GM13976 (cell line): Measurements from ENCODE around the gene ETV1.

ENCODE experiments used
- DNase-seq: peaks from one replicate; pipeline ENCODE4 v3.0.0; 2012; ENCODE audit warnings: low spot score
- CTCF ChIP-seq: IDR thresholded peaks from 2 replicates; pipeline ENCODE4 v1.5.1; 2012; ENCODE audit warnings: borderline replicate concordance, mild to moderate bottlenecking; ENCODE audit not compliant: insufficient read depth; ENCODE audit errors: extremely low read depth, missing control alignments, control extremely low read depth
- in situ Hi-C: fragments of 300-500 bp; cut with MboI; formaldehyde crosslinking; loops from one replicate; pipeline ENCODE4 v1.12.0; 2022; ENCODE audit warnings: low sequenced_read_pairs, mixed read lengths, inconsistent platforms; ENCODE audit not compliant: unreplicated experiment

The ETV1 gene

DNA sequence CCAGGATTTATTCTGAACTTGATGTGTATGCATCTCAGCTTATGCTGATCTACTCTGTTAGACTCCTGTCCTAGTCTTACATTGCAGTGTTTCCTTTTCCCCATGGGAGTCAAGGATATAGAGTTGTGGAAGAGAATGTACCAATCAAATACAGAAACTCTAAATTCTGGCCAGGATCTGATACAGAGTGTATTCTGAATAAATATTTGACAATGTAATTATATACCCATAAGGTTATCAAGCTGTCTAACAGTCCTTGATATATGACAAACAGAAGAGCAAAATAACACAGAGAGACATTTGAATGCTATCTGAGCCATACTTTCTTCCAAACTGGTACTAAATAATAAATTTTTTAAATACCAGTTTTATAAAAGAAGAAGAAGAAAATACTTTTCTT is 116.8 kb downstream of the ETV1 start:
- in situ Hi-C loops: no loop called here
- TF ChIP-seq CTCF: no peak
- no peak for DNase-seq

- no peak for DNase-seq
- in situ Hi-C loops: no loop called here
- no peak for TF ChIP-seq CTCF
These were observed 118.5 kb downstream of the ETV1 start for GRCh38 chr7:13871008-13871407.

DNA sequence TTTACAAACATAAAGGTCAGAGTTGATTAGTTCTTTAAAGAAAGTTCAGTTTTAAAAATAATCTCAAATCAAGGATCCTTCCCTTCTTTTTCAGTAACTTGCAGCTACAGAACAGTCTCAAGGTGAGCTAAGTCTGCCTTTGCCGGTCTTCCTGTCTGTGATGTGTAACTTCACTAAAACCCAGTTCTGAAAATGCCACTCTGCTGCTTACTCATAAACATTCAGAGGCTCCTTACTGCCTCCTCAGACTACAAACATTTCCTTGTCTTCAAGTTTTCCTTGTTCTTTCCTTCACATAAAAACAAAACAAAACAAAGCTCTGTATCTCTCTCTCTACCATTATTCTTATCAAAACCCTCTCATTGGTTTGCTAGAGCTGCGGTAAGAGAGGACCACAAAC is 128.7 kb downstream of the ETV1 start:
- no peak for TF ChIP-seq CTCF
- in situ Hi-C loops: no loop called here
- no peak for DNase-seq

GRCh38 chr7:13856012-13856411 is 133.5 kb downstream of the ETV1 start:
- no peak for TF ChIP-seq CTCF
- no peak for DNase-seq
- in situ Hi-C loops: no loop called here

GRCh38 chr7:13852281-13852968 is 137.0 kb downstream of the ETV1 start:
- in situ Hi-C loops: no loop called here
- no peak for DNase-seq
- TF ChIP-seq CTCF: no peak

DNA sequence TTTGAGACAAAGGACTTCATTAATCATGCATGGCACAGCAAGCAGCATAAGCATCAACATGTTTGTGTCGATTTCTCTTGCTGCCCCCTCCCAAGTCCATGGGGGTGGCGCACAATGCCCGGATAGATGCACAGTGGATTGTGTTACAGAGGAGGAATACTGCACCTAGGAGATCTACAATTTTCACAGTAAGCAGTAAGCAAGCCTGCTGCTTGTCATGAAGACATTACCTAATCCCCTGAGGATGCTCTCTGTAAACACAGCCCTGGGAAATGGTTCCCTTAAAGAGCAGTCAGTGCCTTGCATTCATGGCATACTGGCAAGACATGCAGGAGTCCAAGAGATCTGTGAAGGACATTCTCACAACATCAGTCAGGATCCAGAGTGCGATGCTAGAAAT is 137.7 kb downstream of the ETV1 start:
- TF ChIP-seq CTCF: no peak
- in situ Hi-C loops: no loop called here
- no peak for DNase-seq
